D721Med (cell line): ENCODE data around the gene NTSR2.

Experiments
- DNase-seq: peaks from one replicate; pipeline ENCODE4 v3.0.0; 2011; ENCODE audit warnings: low spot score; ENCODE audit not compliant: insufficient read length
- FAIRE-seq: peaks from 2 replicates; lab custom pipeline; 2011; peaks lifted over from hg19 to GRCh38; lab: Jason Lieb, UNC
- CTCF ChIP-seq: IDR thresholded peaks from 2 replicates; pipeline ENCODE4 v1.5.1; 2012; ENCODE audit warnings: mild to moderate bottlenecking, control low read depth; ENCODE audit not compliant: insufficient read depth; ENCODE audit errors: missing control alignments

NTSR2 gene

DNA sequence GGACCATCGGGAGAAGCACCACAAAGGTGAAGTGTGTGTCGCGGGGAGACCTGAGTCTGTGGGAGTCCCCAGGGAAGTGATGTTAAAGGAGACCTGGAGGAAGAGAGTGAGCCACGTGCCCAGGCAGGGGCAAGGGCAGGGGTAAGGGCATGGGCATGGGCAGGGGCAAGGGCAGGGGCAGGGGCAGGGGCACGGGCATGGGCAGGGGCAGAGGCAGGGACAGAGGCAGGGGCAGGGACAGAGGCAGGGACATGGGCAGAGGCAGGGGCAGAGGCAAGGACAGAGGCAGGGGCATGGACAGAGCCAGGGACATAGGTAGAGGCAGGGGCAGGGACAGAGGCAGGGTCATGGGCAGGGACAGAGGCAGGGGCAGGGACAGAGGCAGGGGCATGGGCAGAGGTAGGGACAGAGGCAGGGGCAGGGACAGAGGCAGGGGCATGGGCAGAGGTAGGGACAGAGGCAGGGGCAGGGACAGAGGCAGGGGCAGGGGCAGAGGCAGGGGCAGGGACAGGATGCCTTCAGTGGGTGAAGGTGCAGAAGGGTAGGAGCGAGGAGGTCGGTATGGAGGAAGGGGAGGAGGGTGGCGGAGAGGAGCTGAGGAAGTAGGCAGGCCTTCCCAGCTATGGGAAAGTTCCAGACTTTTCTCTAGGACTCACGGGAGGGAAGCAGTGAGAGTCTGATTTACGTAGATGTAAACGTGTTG is 33.3 kb downstream of the NTSR2 start:
- DNase-seq, result no peak
- no peak for FAIRE-seq
- TF ChIP-seq CTCF, result no peak

- FAIRE-seq, result no peak
- DNase-seq, result no peak
- TF ChIP-seq CTCF, result no peak
Measured at GRCh38 chr2:11635141-11635540, 34.9 kb downstream of the NTSR2 start.

GRCh38 chr2:11634584-11634983 is 35.4 kb downstream of the NTSR2 start:
- no peak for TF ChIP-seq CTCF
- no peak for FAIRE-seq

DNA sequence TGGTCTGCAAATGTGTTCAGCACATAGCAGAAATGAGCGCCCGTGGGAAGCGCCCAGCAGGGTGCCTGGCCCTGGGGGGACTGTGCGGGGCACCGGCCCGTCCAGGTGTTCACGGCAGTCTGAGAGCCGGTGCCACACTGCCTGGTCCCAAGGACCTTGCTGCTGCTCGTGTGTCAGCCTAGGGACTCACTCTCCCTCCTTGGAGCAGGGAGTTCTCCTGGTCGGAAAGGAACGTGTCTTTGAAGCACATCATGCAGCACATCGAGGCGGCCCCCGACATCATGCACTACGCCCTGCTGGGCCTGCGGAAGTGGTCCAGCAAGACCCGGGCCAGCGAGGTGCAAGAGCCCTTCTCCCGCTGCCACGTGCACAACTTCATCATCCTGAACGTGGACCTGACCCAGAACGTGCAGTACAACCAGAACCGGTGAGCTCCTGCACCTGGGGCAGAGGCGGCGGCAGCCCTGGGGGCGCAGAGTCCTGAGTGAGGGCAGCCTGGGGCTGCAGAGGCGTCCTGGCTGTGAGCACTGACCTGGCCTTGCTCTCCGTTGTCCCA is 36.0 kb downstream of the NTSR2 start:
- TF ChIP-seq CTCF, result no peak
- no peak for DNase-seq
- no peak for FAIRE-seq

More at GRCh38 chr2:11634584-11634983, 35.4 kb downstream of the NTSR2 start:
- DNase-seq, result no peak

GRCh38 chr2:11631462-11631861 is 38.5 kb downstream of the NTSR2 start:
- FAIRE-seq, result no peak
- no peak for DNase-seq
- TF ChIP-seq CTCF, result no peak

DNA sequence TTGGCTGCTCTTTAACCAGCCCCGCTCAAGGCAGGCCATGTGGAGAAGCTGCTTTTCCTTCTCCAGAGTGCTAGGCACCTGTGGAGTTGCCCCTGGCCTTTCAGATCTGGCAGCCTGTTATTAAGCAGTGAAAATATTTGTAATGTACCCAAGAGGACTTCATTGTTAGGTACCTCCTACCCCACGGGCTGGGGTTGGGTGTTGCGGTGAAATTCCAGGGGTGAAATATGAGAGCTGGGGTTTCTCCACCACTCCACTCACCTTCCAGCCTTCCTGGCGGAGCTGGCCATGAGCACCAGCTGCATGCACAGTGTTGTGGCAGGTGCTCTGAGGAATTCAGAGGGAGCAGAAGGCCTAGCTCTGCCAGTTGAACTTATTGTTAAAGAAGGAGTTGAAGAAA is 39.1 kb downstream of the NTSR2 start:
- TF ChIP-seq CTCF, result no peak
- FAIRE-seq (no peak), DNase-seq (no peak)

DNA sequence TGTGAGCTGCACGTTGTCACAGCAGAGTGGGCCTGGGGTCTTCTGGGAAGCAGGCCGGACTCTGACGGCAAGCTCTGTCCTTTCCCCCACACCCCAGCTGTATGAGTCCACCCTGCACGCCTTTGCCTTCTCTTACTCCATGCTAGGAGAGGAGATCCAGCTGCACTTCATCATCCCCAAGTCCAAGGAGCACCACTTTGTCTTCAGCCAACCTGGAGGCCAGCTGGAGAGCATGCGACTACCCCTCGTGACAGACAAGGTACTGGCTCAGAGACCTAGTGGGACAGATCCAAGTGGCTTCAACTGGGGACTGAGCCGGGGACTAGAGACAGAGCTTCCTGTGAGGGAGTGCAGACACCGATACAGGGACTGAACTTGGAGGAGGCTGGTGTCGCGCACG is 40.1 kb downstream of the NTSR2 start:
- DNase-seq, result no peak
- no peak for TF ChIP-seq CTCF
- no peak for FAIRE-seq
